Glutamatergic neuron (in vitro differentiated cells): ENCODE data around the gene GABRA4. TPM values are rescaled to one million over a fixed set of nuclear protein-coding genes. Genes with fewer than 3 reads are reported as not detected.

Source experiments
- DNase-seq: peaks from one replicate; pipeline ENCODE4 v3.0.0; 2022
- H3K27ac Mint-ChIP-seq: one replicate; pipeline ENCODE4 v1.8.0; 2020; ENCODE audit warnings: mild to moderate bottlenecking, mixed read lengths, inconsistent platforms; ENCODE audit not compliant: unreplicated experiment
- H3K27me3 Mint-ChIP-seq: one replicate; pipeline ENCODE4 v1.8.0; 2020; ENCODE audit warnings: mild to moderate bottlenecking, moderate library complexity, mixed read lengths, inconsistent platforms; ENCODE audit not compliant: unreplicated experiment
- H3K36me3 Mint-ChIP-seq: one replicate; pipeline ENCODE4 v1.8.0; 2020; ENCODE audit warnings: mild to moderate bottlenecking, mixed read lengths, inconsistent platforms; ENCODE audit not compliant: unreplicated experiment
- H3K4me1 Mint-ChIP-seq: one replicate; pipeline ENCODE4 v1.8.0; 2020; ENCODE audit warnings: mild to moderate bottlenecking, low read depth, mixed read lengths, inconsistent platforms; ENCODE audit not compliant: unreplicated experiment
- H3K4me3 Mint-ChIP-seq: one replicate; pipeline ENCODE4 v1.8.0; 2020; ENCODE audit warnings: mild to moderate bottlenecking, mixed read lengths, inconsistent platforms; ENCODE audit not compliant: unreplicated experiment
- H3K9me3 Mint-ChIP-seq: one replicate; pipeline ENCODE4 v1.8.0; 2020; ENCODE audit warnings: mild to moderate bottlenecking, moderate library complexity, mixed read lengths, inconsistent platforms; ENCODE audit not compliant: unreplicated experiment
- CTCF ChIP-seq: fragments of 200-600 bp; sonication (generic); IDR thresholded peaks from one replicate; pipeline ENCODE4 v1.5.0; 2021; ENCODE audit not compliant: partially characterized antibody, unreplicated experiment
- total RNA-seq: library from RNA; stranded (reverse); fragmentation: NEBNext Ultra II Directional; extraction: Animal tissue kit (Norgen Biotek cat#: 25700); gene quantifications from one replicate; pipeline ENCODE4 v1.2.1, GENCODE V29; 2021; ENCODE audit not compliant: unreplicated experiment

Gene GABRA4
- total RNA-seq, 1 donor from 2014 or later, result not detected

- no peak for DNase-seq
- no peak overlapping the region for H3K27ac Mint-ChIP-seq
- H3K27me3 Mint-ChIP-seq, result no peaks in the 10 kb centered on the region
- no peaks in the 10 kb centered on the region for H3K4me1 Mint-ChIP-seq
- H3K9me3 Mint-ChIP-seq, result no peaks in the 10 kb centered on the region
- no peak for TF ChIP-seq CTCF
- no peak overlapping the region for H3K4me3 Mint-ChIP-seq
- no peaks in the 10 kb centered on the region for H3K36me3 Mint-ChIP-seq
Measured at GRCh38 chr4:46927201-46927600, 66.2 kb downstream of the GABRA4 start.

DNA sequence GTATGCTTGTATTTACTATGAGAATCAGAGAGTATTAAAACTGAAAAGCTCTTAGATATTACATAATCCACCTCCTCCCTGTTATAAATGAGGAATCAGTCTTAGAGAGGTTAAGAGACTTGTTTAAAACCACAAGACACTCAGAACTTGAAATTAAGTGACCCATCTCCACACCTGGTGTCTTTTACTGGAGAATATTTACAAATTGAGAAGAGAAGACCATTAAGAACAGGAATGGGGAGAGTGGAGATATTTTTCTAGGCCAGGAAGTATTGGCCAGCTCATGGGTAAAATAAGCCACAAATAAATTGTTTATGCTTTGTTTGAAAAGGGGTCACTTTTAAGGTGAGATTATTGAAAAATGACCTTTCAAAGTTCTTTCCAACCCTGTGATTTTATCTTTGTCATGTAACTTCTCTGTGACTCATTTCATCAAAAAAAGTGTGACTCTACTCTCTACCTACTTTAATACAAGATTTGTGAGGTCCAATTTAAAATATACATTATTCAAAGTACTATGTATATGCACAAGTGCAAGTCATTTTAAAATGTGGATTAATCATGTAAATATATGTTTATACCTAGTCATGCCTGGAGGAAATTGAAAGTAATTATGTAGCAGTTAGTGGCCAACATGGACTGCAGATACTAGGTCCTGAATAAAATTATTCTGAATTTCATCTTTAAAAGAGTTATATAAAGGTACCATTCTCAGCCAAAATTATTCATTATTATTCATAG lies 68.4 kb downstream of the GABRA4 start:
- no peaks in the 10 kb centered on the region for H3K36me3 Mint-ChIP-seq
- H3K27me3 Mint-ChIP-seq, result no peaks in the 10 kb centered on the region
- DNase-seq, result no peak
- TF ChIP-seq CTCF, result no peak
- H3K4me1 Mint-ChIP-seq, result no peaks in the 10 kb centered on the region
- H3K9me3 Mint-ChIP-seq, result no peaks in the 10 kb centered on the region
- H3K27ac Mint-ChIP-seq, result no peak overlapping the region
- H3K4me3 Mint-ChIP-seq, result no peak overlapping the region

GRCh38 chr4:46922205-46922604 lies 71.2 kb downstream of the GABRA4 start:
- no peak for DNase-seq
- Mint-ChIP-seq H3K9me3 (no peaks in the 10 kb centered on the region), H3K27ac (no peak overlapping the region), H3K4me3 (no peak overlapping the region), H3K36me3 (no peaks in the 10 kb centered on the region), H3K27me3 (no peaks in the 10 kb centered on the region), H3K4me1 (no peaks in the 10 kb centered on the region)
- no peak for TF ChIP-seq CTCF

GRCh38 chr4:46909078-46909477 lies 84.3 kb downstream of the GABRA4 start, which contains the start of gene COX7B2:
COX7B2 (minus strand) TSS chr4:46909245; CDS start chr4:46735192, 174,053 bp downstream.
- no peak within 1 kb of the TSS for H3K27ac Mint-ChIP-seq
- H3K4me3 Mint-ChIP-seq, result no peak within 1 kb of the TSS
- peaks cover 1% of the 10 kb centered on the region for H3K27me3 Mint-ChIP-seq
- H3K9me3 Mint-ChIP-seq, result peaks cover 2% of the 10 kb centered on the region
- DNase-seq, result no peak
- no peaks in the 10 kb centered on the region for H3K36me3 Mint-ChIP-seq
- no peak for TF ChIP-seq CTCF
- no peaks in the 10 kb centered on the region for H3K4me1 Mint-ChIP-seq

DNA sequence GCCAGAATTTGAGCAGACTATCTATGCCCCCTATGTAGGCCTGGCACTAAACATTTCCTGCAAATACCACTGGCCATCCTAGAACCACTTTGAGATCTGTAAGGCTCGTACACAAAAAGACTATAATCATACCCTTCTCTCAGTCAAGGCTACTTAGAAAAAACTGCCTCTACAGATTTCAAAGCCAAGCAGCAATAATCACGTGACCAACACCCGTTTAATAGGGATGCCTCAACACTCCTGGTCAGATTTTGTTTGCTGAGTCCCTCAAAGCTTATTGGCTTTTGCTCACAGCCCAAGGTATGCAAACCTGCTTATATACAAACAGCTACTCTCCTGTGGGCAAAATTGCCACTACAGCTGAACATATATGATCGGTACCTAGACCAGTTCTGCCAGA lies 85.2 kb downstream of the GABRA4 start:
- H3K4me1 Mint-ChIP-seq, result no peaks in the 10 kb centered on the region
- peaks cover 1% of the 10 kb centered on the region for H3K27me3 Mint-ChIP-seq
- H3K27ac Mint-ChIP-seq, result no peak overlapping the region
- no peak for DNase-seq
- no peak overlapping the region for H3K4me3 Mint-ChIP-seq
- TF ChIP-seq CTCF, result no peak
- no peaks in the 10 kb centered on the region for H3K36me3 Mint-ChIP-seq
- H3K9me3 Mint-ChIP-seq, result no peaks in the 10 kb centered on the region
